H1 (cell line): ENCODE results near the gene EPHA8. TPM values are rescaled to one million over a fixed set of nuclear protein-coding genes. Genes with fewer than 3 reads are reported as not detected.

ENCODE experiments used
- CTCF ChIA-PET: fragments of 300-600 bp; sonication (Branson Sonifier 250); formaldehyde crosslinking; loops from one replicate; lab custom pipeline; 2021; ENCODE audit not compliant: partially characterized antibody; lab: Charles Lee
- POLR2A ChIA-PET: fragments of 300-600 bp; sonication (Branson Sonifier 250); formaldehyde crosslinking; loops from one replicate; lab custom pipeline; 2021; ENCODE audit warnings: inconsistent platforms; ENCODE audit not compliant: partially characterized antibody; lab: Charles Lee
- DNase-seq, 2 experiments: peaks; one replicate each; pipeline versions ENCODE4 v3.0.0 to v3.0.0-alpha.2; 2010 to 2022; ENCODE audit warnings: low spot score in 2 of 2, low read depth in 1 of 2, mixed read lengths in 1 of 2
- FAIRE-seq: peaks from 2 replicates; lab custom pipeline; 2011; peaks lifted over from hg19 to GRCh38; lab: Jason Lieb, UNC
- H2AFZ ChIP-seq: 2 replicates; pipeline ENCODE4 v1.8.1; 2012; ENCODE audit warnings: low read length, inconsistent platforms
- H2AK5ac ChIP-seq: 2 replicates; pipeline ENCODE4 v1.6.1; 2013; ENCODE audit warnings: low read depth, low read length
- H2BK120ac ChIP-seq: replicated peaks from 2 replicates; pipeline ENCODE3; 2013; ENCODE audit warnings: low read depth, low read length, inconsistent platforms
- H2BK12ac ChIP-seq: 2 replicates; pipeline ENCODE4 v1.6.1; 2013; ENCODE audit warnings: low read depth, low read length
- H2BK15ac ChIP-seq: 2 replicates; pipeline ENCODE4 v1.6.1; 2013; ENCODE audit warnings: low read length
- H2BK20ac ChIP-seq: 2 replicates; pipeline ENCODE4 v1.6.1; 2013; ENCODE audit warnings: low read length
- H2BK5ac ChIP-seq: 2 replicates; pipeline ENCODE4 v1.6.1; 2013; ENCODE audit warnings: low read depth, low read length
- H3K14ac ChIP-seq: 2 replicates; pipeline ENCODE4 v1.6.1; 2013; ENCODE audit warnings: inconsistent platforms; ENCODE audit not compliant: insufficient read length
- H3K18ac ChIP-seq: 2 replicates; pipeline ENCODE4 v1.6.1; 2013; ENCODE audit warnings: low read length; ENCODE audit errors: extremely low read depth
- H3K23ac ChIP-seq: 2 replicates; pipeline ENCODE4 v1.6.1; 2013; ENCODE audit warnings: inconsistent platforms; ENCODE audit not compliant: insufficient read length
- H3K23me2 ChIP-seq: 2 replicates; pipeline ENCODE4 v1.6.1; 2013; ENCODE audit warnings: low read depth, low read length
- H3K27ac ChIP-seq: 2 replicates; pipeline ENCODE4 v1.6.1; 2011; ENCODE audit warnings: low read depth, low read length, inconsistent platforms
- H3K27me3 ChIP-seq, 4 experiments: replicated peaks in 1 of 4; 1 replicate in 1 of 4; 2 replicates in 3 of 4; pipeline versions ENCODE4 v1.6.1 to v1.8.1; 2011 to 2013; ENCODE audit warnings: low read length in 3 of 4, mild to moderate bottlenecking in 3 of 4, inconsistent platforms in 2 of 4, mixed read lengths in 2 of 4, moderate library complexity in 1 of 4; ENCODE audit not compliant: control insufficient read depth in 3 of 4, insufficient read depth in 3 of 4; ENCODE audit errors: extremely low read depth in 1 of 4
- H3K36me3 ChIP-seq, 4 experiments: 2 replicates each; pipeline versions ENCODE4 v1.6.1 to v1.8.1; 2011 to 2013; ENCODE audit warnings: mild to moderate bottlenecking in 4 of 4, low read length in 3 of 4, moderate library complexity in 2 of 4, control low read depth in 1 of 4, inconsistent platforms in 1 of 4; ENCODE audit not compliant: insufficient read depth in 4 of 4, control insufficient read depth in 2 of 4
- H3K4ac ChIP-seq: replicated peaks from 2 replicates; pipeline ENCODE3; 2013; ENCODE audit warnings: low read length, low read depth, mixed read lengths, inconsistent platforms; ENCODE audit not compliant: insufficient read length
- H3K4me1 ChIP-seq, 4 experiments: replicated peaks in 1 of 4; 1 replicate in 1 of 4; 2 replicates in 3 of 4; pipeline versions ENCODE4 v1.6.1 to v1.8.1; 2011 to 2013; ENCODE audit warnings: low read length in 3 of 4, inconsistent platforms in 2 of 4, mixed read lengths in 1 of 4; ENCODE audit not compliant: insufficient read depth in 4 of 4, control insufficient read depth in 3 of 4
- H3K4me2 ChIP-seq, 2 experiments: 2 replicates each; pipeline versions ENCODE4 v1.6.1 to v1.8.1; 2011 to 2013; ENCODE audit warnings: low read depth in 2 of 2, low read length in 2 of 2, control low read depth in 1 of 2, inconsistent platforms in 1 of 2, mild to moderate bottlenecking in 1 of 2; ENCODE audit not compliant: insufficient read depth in 1 of 2
- H3K4me3 ChIP-seq, 4 experiments: fragments of 200-600, 300-600 bp in 1 of 4; sonication (generic), shearing (Covaris generic), sonication (Bioruptor Twin) in 1 of 4; 2 replicates each; pipeline versions ENCODE4 v1.5.1 to v1.8.1; 2011 to 2016; ENCODE audit warnings: low read length in 4 of 4, low read depth in 3 of 4, control low read depth in 2 of 4, inconsistent platforms in 2 of 4, mild to moderate bottlenecking in 2 of 4, mixed read lengths in 1 of 4, moderate library complexity in 1 of 4; ENCODE audit not compliant: insufficient read depth in 2 of 4; ENCODE audit errors: extremely low read depth in 1 of 4
- H3K56ac ChIP-seq: replicated peaks from 2 replicates; pipeline ENCODE3; 2013; ENCODE audit warnings: low read depth, mild to moderate bottlenecking, mixed read lengths, low read length, inconsistent platforms; ENCODE audit not compliant: insufficient read length
- H3K79me1 ChIP-seq: 2 replicates; pipeline ENCODE4 v1.6.1; 2013; ENCODE audit warnings: low read depth, low read length, control low read depth
- H3K79me2 ChIP-seq, 2 experiments: 2 replicates each; pipeline versions ENCODE4 v1.6.1 to v1.8.1; 2012 to 2013; ENCODE audit warnings: low read length in 2 of 2, mild to moderate bottlenecking in 2 of 2, inconsistent platforms in 1 of 2; ENCODE audit not compliant: insufficient read depth in 2 of 2, control insufficient read depth in 1 of 2
- H3K9ac ChIP-seq, 4 experiments: replicated peaks in 1 of 4; 1 replicate in 1 of 4; 2 replicates in 3 of 4; pipeline versions ENCODE4 v1.6.1 to v1.8.1; 2011 to 2013; ENCODE audit warnings: low read depth in 3 of 4, low read length in 3 of 4, control low read depth in 2 of 4, mild to moderate bottlenecking in 2 of 4, moderate library complexity in 2 of 4, inconsistent platforms in 1 of 4; ENCODE audit errors: extremely low read depth in 1 of 4
- H3K9me3 ChIP-seq, 2 experiments: 2 replicates each; pipeline versions ENCODE4 v1.6.1 to v1.8.1; 2012 to 2013; ENCODE audit warnings: mild to moderate bottlenecking in 2 of 2, moderate library complexity in 2 of 2, control low read depth in 1 of 2, inconsistent platforms in 1 of 2, low read depth in 1 of 2, low read length in 1 of 2, mixed read lengths in 1 of 2; ENCODE audit not compliant: insufficient read depth in 2 of 2
- H4K20me1 ChIP-seq, 2 experiments: replicated peaks in 1 of 2; 2 replicates each; pipeline versions ENCODE3 to v1.8.1; 2011 to 2013; ENCODE audit warnings: inconsistent platforms in 2 of 2, low read length in 2 of 2, mild to moderate bottlenecking in 1 of 2; ENCODE audit not compliant: insufficient read depth in 2 of 2, control insufficient read depth in 1 of 2
- H4K5ac ChIP-seq: 2 replicates; pipeline ENCODE4 v1.6.1; 2013; ENCODE audit warnings: low read length, low read depth, mixed read lengths, inconsistent platforms; ENCODE audit not compliant: insufficient read length
- H4K8ac ChIP-seq: 2 replicates; pipeline ENCODE4 v1.8.0; 2013; ENCODE audit warnings: mild to moderate bottlenecking, moderate library complexity, low read length, inconsistent platforms; ENCODE audit not compliant: insufficient read depth; ENCODE audit errors: extremely low read depth
- H4K91ac ChIP-seq: replicated peaks from 2 replicates; pipeline ENCODE3; 2013; ENCODE audit warnings: low read length, mixed read lengths, inconsistent platforms; ENCODE audit not compliant: insufficient read length
- BACH1 ChIP-seq: IDR thresholded peaks from 2 replicates; pipeline ENCODE4 v1.6.1; 2012; ENCODE audit warnings: low read length, improper control_type of control experiment
- EZH2 ChIP-seq: fragments of 200-600 bp; sonication (generic); IDR thresholded peaks from 2 replicates; pipeline ENCODE4 v1.7.1; 2012; ENCODE audit warnings: low read depth, mild to moderate bottlenecking, moderate library complexity, low read length, inconsistent platforms; ENCODE audit not compliant: severe bottlenecking
- KDM1A ChIP-seq: fragments of 200-600, 300-600 bp; sonication (generic); IDR thresholded peaks from 2 replicates; pipeline ENCODE4 v1.7.1; 2016; ENCODE audit warnings: mild to moderate bottlenecking, low read length, borderline replicate concordance
- PHF8 ChIP-seq: fragments of 200-600 bp; sonication (generic); conservative IDR thresholded peaks from 2 replicates; pipeline ENCODE4 v1.7.1; 2012; ENCODE audit warnings: low read depth, mild to moderate bottlenecking, inconsistent platforms, low read length, moderate library complexity
- POLR2A ChIP-seq, 2 experiments: IDR thresholded peaks; 1 replicate in 1 of 2; 2 replicates in 1 of 2; pipeline ENCODE4 v1.6.1; 2011; ENCODE audit warnings: low read depth in 2 of 2, low read length in 2 of 2, mild to moderate bottlenecking in 2 of 2; ENCODE audit errors: control extremely low read depth in 1 of 2
- POLR2AphosphoS5 ChIP-seq: IDR thresholded peaks from 2 replicates; pipeline ENCODE4 v1.6.1; 2011; ENCODE audit warnings: low read depth, low read length
- SIRT6 ChIP-seq: IDR thresholded peaks from one replicate; pipeline ENCODE4 v1.7.1; 2012; ENCODE audit warnings: low read length, inconsistent platforms
- SP2 ChIP-seq: IDR thresholded peaks from 2 replicates; pipeline ENCODE4 v1.6.1; 2012; ENCODE audit warnings: mild to moderate bottlenecking, low read length, inconsistent platforms
- ZNF274 ChIP-seq: IDR thresholded peaks from 2 replicates; pipeline ENCODE4 v1.7.0; 2012; ENCODE audit warnings: low read length, borderline replicate concordance; ENCODE audit errors: extremely low read depth
- WGBS, 2 experiments: shearing (Covaris generic) in 1 of 2; methylation state at CpG; one replicate each; pipeline versions ENCODE4 v1.1.6 to v1.1.7; 2013 to 2015; ENCODE audit warnings: low lambda C conversion rate in 2 of 2, mixed read lengths in 2 of 2, inconsistent platforms in 1 of 2, low coverage in 1 of 2, missing lambda C conversion rate in 1 of 2; ENCODE audit not compliant: insufficient replicate concordance in 2 of 2, insufficient coverage in 1 of 2, insufficient read length in 1 of 2; ENCODE audit errors: extremely low coverage in 1 of 2, missing lambda C conversion rate in 1 of 2; 5-methylcytosine and 5-hydroxymethylcytosine counted together
- polyA plus RNA-seq, 7 experiments: library from polyadenylated mRNA; depleted of rRNA in 3 of 7; stranded (reverse) in 5 of 7; unstranded in 2 of 7; fragments of >200 nt in 5 of 7; fragments of 200-250 nt in 2 of 7; gene quantifications; 1 replicate in 5 of 7; 2 replicates in 1 of 7; 4 replicates in 1 of 7; pipeline versions ENCODE4 v1.2.1 to v1.2.3, GENCODE V29; 2011 to 2013; ENCODE audit warnings: missing spikeins in 2 of 7, mixed read lengths in 2 of 7
- total RNA-seq: library from RNA; stranded (reverse); fragmentation: NEBNext Ultra II Directional; extraction: Animal tissue kit (Norgen Biotek cat#: 25700); gene quantifications from 2 replicates; pipeline ENCODE4 v1.2.1, GENCODE V29; 2021
- TF ChIP-seq, protein P1 (sequence below), 3 experiments: IDR thresholded peaks; 1 replicate in 2 of 3; 2 replicates in 1 of 3; pipeline versions ENCODE4 v1.5.1 to v1.6.1; 2011; ENCODE audit warnings: low read length in 3 of 3, mild to moderate bottlenecking in 3 of 3, inconsistent platforms in 2 of 3, low read depth in 1 of 3, moderate library complexity in 1 of 3; ENCODE audit not compliant: insufficient read depth in 1 of 3; ENCODE audit errors: control extremely low read depth in 1 of 3
- TF ChIP-seq, protein P2 (sequence below): IDR thresholded peaks from 2 replicates; pipeline ENCODE4 v1.6.1; 2012; ENCODE audit warnings: inconsistent platforms

Gene EPHA8
- total and polyA plus RNA-seq, 2 of the 8 experiments (the other 6 are each of a cell fraction or from before 2014, with no cell fraction given), result 4.0 to 8.4 TPM

DNA sequence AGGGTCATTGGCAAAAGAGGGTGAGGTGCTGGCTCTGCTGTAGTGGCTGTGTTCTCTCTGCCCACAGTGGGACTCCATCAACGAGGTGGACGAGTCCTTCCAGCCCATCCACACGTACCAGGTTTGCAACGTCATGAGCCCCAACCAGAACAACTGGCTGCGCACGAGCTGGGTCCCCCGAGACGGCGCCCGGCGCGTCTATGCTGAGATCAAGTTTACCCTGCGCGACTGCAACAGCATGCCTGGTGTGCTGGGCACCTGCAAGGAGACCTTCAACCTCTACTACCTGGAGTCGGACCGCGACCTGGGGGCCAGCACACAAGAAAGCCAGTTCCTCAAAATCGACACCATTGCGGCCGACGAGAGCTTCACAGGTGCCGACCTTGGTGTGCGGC is 12.9 kb downstream of the EPHA8 start:
- no peak overlapping the region for H2BK15ac ChIP-seq
- no peak overlapping the region for H3K18ac ChIP-seq
- H3K23me2 ChIP-seq, result peaks cover 10% of the 10 kb centered on the region; the same call in 1 of the 2 replicates
- peaks cover 0 to 7% (median 1%) of the 10 kb centered on the region in 4 experiments; a peak in 3 of 7 replicates for H3K4me1 ChIP-seq
- no peak for DNase-seq
- no peak overlapping the region for H2AK5ac ChIP-seq
- no peak overlapping the region for H2BK5ac ChIP-seq
- H3K4me3 ChIP-seq, result no peak overlapping the region
- H4K8ac ChIP-seq, result peak overlapping the region; percentile 31; the same call in 1 of the 2 replicates
- no peak overlapping the region for H3K4ac ChIP-seq
- H3K27me3 ChIP-seq, result no peaks in the 10 kb centered on the region
- no peak overlapping the region for H4K5ac ChIP-seq
- no peak for FAIRE-seq
- no peak overlapping the region for H3K56ac ChIP-seq
- H3K9ac ChIP-seq, result no peak overlapping the region
- peaks cover 2 to 18% of the 10 kb centered on the region in 2 experiments for H4K20me1 ChIP-seq
- H3K14ac ChIP-seq, result no peak overlapping the region
- no peak overlapping the region for H2BK12ac ChIP-seq
- H3K79me1 ChIP-seq, result no peaks in the 10 kb centered on the region
- peaks cover 0 to 8% of the 10 kb centered on the region in 2 experiments; a peak in 2 of 4 replicates for H3K79me2 ChIP-seq
- ChIA-PET CTCF (interaction anchor here (0.6 to 1.7 kb wide), 6 partner anchors 33 to 353 kb away, joined by 3 to 6 read pairs (median 3); no protein-coding TSS in a partner anchor), POLR2A (interaction anchor here (1.2 kb wide), 1 partner anchor 9 kb away, joined by 3 read pairs; no protein-coding TSS in a partner anchor)
- H3K27ac ChIP-seq, result no peak overlapping the region
- no peak overlapping the region for H2BK20ac ChIP-seq
- no peak overlapping the region for H2BK120ac ChIP-seq
- 91% methylated on average over 23 of the region's 23 CpGs; no CpG with 5 or more reads in 1 of the 2 experiments for WGBS, 2 experiments
- no peak overlapping the region for H4K91ac ChIP-seq
- H2AFZ ChIP-seq, result no peak overlapping the region
- no peak overlapping the region for H3K4me2 ChIP-seq
- peaks cover 13 to 15% of the 10 kb centered on the region in 2 experiments for H3K9me3 ChIP-seq
- H3K23ac ChIP-seq, result no peak overlapping the region
- H3K36me3 ChIP-seq, result peaks cover 0 to 8% (median 0%) of the 10 kb centered on the region in 4 experiments; a peak in 1 of 8 replicates
- TF ChIP-seq EZH2 (no peak), BACH1 (no peak), KDM1A (no peak), POLR2A (IDR thresholded peaks at IDR 0.05; ENCODE audit: control extremely low read depth in 1 of 2, low read depth in 2 of 2, low read length in 2 of 2) (no peak), SP2 (no peak), ZNF274 (no peak), PHF8 (no peak), SIRT6 (no peak), POLR2AphosphoS5 (no peak)
- TF ChIP-seq, protein P1, sequence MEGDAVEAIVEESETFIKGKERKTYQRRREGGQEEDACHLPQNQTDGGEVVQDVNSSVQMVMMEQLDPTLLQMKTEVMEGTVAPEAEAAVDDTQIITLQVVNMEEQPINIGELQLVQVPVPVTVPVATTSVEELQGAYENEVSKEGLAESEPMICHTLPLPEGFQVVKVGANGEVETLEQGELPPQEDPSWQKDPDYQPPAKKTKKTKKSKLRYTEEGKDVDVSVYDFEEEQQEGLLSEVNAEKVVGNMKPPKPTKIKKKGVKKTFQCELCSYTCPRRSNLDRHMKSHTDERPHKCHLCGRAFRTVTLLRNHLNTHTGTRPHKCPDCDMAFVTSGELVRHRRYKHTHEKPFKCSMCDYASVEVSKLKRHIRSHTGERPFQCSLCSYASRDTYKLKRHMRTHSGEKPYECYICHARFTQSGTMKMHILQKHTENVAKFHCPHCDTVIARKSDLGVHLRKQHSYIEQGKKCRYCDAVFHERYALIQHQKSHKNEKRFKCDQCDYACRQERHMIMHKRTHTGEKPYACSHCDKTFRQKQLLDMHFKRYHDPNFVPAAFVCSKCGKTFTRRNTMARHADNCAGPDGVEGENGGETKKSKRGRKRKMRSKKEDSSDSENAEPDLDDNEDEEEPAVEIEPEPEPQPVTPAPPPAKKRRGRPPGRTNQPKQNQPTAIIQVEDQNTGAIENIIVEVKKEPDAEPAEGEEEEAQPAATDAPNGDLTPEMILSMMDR (IDR thresholded peaks at IDR 0.05; ENCODE audit: control extremely low read depth in 1 of 3, insufficient read depth in 1 of 3, low read depth in 1 of 3, low read length in 3 of 3), result no peak
- TF ChIP-seq, protein P2, sequence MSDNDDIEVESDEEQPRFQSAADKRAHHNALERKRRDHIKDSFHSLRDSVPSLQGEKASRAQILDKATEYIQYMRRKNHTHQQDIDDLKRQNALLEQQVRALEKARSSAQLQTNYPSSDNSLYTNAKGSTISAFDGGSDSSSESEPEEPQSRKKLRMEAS, result no peak
